ENCODE measurements around the gene ZNF205. TPM values are rescaled to one million over a fixed set of nuclear protein-coding genes. Genes with fewer than 3 reads are reported as not detected.
"Not testable (repeated sequence)": the region's sequence is repeated elsewhere in the genome, so short reads cannot be mapped to it uniquely, and the experiment has no call there.

The ZNF205 gene
- total RNA-seq, 2 donors from 2014 or later: not detected

DNA sequence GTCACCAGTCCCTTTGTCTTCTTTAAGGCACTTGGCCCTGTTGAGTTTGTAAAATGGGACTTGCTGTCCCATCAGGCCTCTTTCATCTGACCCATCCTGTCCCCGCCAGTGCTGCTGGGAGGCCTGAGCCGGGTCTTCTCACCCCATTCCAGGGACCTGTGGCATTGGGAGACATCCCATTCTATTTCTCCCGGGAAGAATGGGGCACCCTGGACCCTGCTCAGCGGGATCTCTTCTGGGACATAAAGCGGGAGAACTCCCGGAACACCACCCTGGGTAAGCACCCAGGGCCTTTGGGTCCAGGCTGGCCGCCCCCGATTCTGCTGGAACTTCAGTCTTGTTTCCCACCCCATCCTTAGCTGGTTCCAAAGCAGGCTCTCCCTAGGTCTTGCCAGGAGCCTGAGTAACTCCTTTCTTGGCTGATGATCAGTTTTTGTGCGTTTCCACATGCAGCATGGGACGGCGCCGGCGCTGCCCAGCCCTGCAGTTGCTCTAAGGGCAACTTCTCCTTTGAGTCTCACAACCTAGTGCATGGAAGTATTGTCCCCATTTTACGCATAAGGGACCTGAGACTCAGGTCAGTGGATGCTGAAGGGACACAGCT lies 26.5 kb downstream of the ZNF205 start:
- ATAC-seq (no peak), DNase-seq (ENCODE audit: low spot score) (no peak)
- Mint-ChIP-seq H3K27me3 (no peaks in the 10 kb centered on the region), H3K27ac (no peak overlapping the region), H3K4me1 (ENCODE audit: low read depth in 2 of 2) (peaks cover 8 to 15% of the 10 kb centered on the region in 2 donors), H3K4me3 (no peak overlapping the region), H3K36me3 (no peaks in the 10 kb centered on the region), H3K9me3 (no peaks in the 10 kb centered on the region)

DNA sequence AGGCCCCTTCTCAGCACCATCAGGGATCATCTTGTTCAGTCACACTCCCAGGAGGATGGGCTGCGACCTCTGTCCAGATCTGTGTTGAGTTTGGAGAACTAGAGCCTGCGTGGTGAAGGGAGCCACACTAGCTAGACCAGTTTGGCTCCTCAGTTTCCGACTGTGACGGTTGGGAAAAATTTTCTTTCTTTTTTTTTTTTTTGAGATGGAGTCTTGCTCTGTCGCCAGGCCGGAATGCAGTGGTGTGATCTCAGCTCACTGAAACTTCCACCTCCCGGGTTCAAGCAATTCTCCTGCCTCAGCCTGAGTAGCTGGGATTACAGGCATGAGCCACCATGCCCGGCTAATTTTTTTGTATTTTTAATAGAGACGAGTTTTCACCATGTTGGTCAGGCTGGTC lies 27.2 kb downstream of the ZNF205 start:
- not testable (repeated sequence) for DNase-seq (ENCODE audit: low spot score); H3K27me3 Mint-ChIP-seq; H3K36me3 Mint-ChIP-seq; H3K27ac Mint-ChIP-seq; H3K9me3 Mint-ChIP-seq; H3K4me3 Mint-ChIP-seq; ATAC-seq
- peaks cover 8 to 13% of the 10 kb centered on the region in 2 donors for H3K4me1 Mint-ChIP-seq (ENCODE audit: low read depth in 2 of 2)

DNA sequence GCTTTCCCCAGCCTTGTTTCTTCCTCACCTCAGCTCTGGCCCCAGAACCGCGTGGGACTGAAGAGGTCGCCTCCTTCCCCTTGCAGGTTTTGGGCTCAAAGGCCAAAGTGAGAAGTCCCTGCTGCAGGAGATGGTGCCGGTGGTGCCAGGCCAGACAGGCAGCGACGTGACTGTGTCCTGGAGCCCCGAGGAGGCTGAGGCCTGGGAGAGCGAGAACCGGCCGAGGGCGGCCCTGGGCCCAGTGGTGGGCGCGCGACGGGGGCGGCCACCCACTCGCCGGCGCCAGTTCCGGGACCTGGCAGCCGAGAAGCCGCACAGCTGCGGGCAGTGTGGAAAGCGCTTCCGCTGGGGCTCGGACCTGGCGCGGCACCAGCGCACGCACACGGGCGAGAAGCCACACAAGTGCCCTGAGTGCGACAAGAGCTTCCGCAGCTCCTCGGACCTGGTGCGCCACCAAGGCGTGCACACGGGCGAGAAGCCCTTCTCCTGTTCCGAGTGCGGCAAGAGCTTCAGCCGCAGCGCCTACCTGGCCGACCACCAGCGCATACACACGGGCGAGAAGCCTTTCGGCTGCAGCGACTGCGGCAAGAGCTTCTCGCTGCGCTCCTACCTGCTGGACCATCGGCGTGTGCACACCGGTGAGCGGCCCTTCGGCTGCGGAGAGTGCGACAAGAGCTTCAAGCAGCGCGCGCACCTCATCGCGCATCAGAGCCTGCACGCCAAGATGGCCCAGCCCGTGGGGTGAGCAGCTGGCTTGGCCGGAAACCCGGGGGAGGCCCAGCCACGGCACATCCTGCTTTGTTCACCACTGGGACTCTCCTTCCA lies 28.4 kb downstream of the ZNF205 start:
- H3K4me1 Mint-ChIP-seq (ENCODE audit: low read depth in 2 of 2): peaks cover 7 to 12% of the 10 kb centered on the region in 2 donors
- DNase-seq (ENCODE audit: low spot score) (no peak), ATAC-seq (no peak)
- H3K27me3 Mint-ChIP-seq: no peaks in the 10 kb centered on the region
- H3K36me3 Mint-ChIP-seq: no peaks in the 10 kb centered on the region
- no peak overlapping the region for H3K27ac Mint-ChIP-seq
- H3K4me3 Mint-ChIP-seq: no peak overlapping the region
- H3K9me3 Mint-ChIP-seq: no peaks in the 10 kb centered on the region

DNA sequence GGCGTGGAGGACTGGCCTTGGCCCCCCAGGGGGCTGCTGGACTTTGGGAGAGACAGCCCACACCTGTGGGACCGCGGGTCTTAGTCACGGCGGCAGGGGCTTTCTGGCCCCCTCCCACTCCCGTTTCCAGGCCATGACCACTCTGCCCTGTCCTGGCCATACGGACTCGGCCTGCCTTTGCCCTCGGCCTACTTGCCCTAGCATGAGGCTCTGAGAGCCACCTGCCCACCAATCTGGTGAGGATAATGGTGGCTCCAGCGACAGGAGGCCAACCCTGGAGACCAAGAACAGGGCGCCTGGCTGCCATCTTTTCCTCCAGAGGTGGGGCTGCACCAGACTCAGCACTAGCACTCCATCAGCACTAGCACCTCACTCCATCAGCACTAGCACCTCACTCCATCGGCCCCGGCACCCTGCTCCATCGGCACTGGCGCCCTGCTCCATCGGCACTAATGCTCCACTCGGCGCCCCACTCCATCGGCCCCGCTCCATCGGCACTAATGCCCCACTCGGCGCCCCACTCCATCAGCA lies 29.5 kb downstream of the ZNF205 start:
- Mint-ChIP-seq H3K27me3 (no peaks in the 10 kb centered on the region), H3K4me3 (no peak overlapping the region), H3K4me1 (ENCODE audit: low read depth in 2 of 2) (peaks cover 3 to 8% of the 10 kb centered on the region in 2 donors), H3K9me3 (no peaks in the 10 kb centered on the region), H3K27ac (no peak overlapping the region), H3K36me3 (no peaks in the 10 kb centered on the region)
- ATAC-seq (no peak), DNase-seq (ENCODE audit: low spot score) (no peak)

DNA sequence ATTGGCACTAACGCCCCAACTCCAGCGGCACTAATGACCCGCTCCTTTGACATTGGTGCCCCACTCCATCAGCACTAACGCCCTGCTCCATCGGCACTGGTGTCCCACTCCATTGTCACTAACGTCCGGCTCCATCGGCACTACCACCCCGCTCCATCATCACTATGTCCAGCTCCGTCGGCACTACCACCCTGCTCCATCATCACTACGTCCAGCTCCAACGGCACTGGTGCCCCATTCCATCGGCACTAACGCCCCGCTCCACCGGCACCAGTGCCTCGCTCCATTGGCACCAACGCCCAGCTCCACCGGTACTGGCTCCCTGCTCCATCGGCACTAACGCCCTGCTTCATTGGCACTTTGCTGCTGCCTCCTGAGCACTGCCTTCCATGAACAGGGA lies 29.9 kb downstream of the ZNF205 start:
- Mint-ChIP-seq H3K27me3 (no peaks in the 10 kb centered on the region), H3K36me3 (no peaks in the 10 kb centered on the region), H3K4me1 (ENCODE audit: low read depth in 2 of 2) (peaks cover 3 to 5% of the 10 kb centered on the region in 2 donors), H3K4me3 (no peak overlapping the region), H3K9me3 (no peaks in the 10 kb centered on the region), H3K27ac (no peak overlapping the region)
- no peak for ATAC-seq
- no peak for DNase-seq (ENCODE audit: low spot score)

DNA sequence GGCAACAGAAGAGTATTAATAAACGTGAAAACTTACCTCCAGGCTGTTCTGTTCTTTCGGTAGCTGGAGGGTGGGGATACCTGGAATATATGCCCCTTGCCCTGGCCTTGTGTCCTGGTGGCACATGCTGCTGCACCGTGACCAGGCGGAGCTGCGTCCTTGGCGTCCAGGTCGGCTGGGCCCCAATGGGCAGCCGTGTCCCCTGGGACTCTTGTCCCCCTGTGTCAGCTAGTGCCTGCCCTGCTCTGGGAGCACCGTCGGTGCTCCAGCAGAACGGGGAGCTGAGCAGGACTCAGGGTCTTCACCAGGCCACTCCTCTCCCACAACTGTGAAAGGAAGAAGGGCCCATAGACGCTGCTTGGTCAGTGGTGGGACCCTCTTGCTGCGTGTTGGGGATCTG lies 30.4 kb downstream of the ZNF205 start:
- H3K36me3 Mint-ChIP-seq: no peaks in the 10 kb centered on the region

DNA sequence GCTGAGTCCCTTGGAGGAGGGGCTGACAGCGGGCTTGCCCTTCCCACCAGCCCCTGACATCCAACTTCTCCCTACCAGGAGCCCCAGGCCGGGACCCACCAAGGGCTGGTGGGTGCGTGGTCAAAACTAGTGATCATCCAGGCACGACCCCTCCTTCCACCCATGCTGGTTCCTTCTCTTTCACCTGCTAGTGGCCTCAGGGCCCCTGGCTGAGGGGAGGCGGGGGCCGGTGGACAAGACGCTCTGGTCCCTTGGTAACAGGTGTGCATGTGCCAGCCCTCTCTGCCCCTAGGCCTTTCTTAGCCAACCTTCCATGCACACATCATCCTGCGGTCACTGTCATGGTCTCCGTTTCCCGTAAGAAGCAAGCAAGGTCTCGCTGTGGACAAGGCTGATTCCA lies 30.8 kb downstream of the ZNF205 start:
- DNase-seq (ENCODE audit: low spot score) (no peak), ATAC-seq (no peak)
- H3K27ac Mint-ChIP-seq: no peak overlapping the region
- H3K36me3 Mint-ChIP-seq: no peaks in the 10 kb centered on the region
- no peaks in the 10 kb centered on the region for H3K9me3 Mint-ChIP-seq
- H3K4me1 Mint-ChIP-seq (ENCODE audit: low read depth in 2 of 2): peaks cover 3 to 5% of the 10 kb centered on the region in 2 donors
- no peaks in the 10 kb centered on the region for H3K27me3 Mint-ChIP-seq
- no peak overlapping the region for H3K4me3 Mint-ChIP-seq

More for the DNA sequence above, 30.4 kb downstream of the ZNF205 start:
- Mint-ChIP-seq H3K27ac (no peak overlapping the region), H3K27me3 (no peaks in the 10 kb centered on the region), H3K4me1 (ENCODE audit: low read depth in 2 of 2) (peaks cover 3 to 5% of the 10 kb centered on the region in 2 donors), H3K4me3 (no peak overlapping the region), H3K9me3 (no peaks in the 10 kb centered on the region)
- DNase-seq (ENCODE audit: low spot score): no peak
- no peak for ATAC-seq

DNA sequence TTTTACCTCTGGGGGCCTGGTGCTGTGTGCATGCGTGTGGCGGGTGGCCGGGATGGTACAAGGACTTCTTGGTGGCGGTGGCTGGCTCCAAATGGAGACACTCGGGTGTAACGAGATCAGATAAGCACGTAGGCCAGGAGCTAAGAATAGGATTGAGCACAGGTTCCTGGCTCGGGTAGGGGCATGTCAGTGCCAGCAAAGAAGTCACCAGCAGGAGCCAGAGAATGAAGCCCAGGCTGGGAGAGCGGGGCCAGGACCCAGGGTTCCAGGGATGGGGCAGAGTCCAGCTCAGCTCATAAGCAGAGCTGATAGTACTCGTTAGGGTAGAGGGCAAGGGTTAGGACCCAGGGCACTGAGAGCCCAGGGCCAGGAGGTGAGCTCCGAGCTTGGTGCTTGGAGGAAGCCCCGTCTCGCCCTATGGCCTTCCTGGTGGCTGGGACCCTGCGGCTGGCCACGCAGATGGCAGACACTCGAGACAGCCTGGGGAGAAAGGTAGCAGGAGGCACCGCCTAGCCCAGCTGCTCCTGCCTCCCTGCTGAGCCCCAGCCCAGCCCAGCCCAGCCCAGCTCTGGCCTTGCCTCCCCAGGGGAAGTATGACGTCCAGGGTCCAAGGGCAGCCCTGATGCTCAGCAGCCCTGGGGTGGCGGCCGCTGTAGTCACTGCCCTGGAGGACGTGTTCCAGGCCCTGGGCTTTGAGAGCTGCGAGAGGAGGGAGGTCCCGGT lies 31.4 kb downstream of the ZNF205 start:
- Mint-ChIP-seq H3K36me3 (no peaks in the 10 kb centered on the region), H3K4me3 (no peak overlapping the region)
- ATAC-seq: no peak

DNA sequence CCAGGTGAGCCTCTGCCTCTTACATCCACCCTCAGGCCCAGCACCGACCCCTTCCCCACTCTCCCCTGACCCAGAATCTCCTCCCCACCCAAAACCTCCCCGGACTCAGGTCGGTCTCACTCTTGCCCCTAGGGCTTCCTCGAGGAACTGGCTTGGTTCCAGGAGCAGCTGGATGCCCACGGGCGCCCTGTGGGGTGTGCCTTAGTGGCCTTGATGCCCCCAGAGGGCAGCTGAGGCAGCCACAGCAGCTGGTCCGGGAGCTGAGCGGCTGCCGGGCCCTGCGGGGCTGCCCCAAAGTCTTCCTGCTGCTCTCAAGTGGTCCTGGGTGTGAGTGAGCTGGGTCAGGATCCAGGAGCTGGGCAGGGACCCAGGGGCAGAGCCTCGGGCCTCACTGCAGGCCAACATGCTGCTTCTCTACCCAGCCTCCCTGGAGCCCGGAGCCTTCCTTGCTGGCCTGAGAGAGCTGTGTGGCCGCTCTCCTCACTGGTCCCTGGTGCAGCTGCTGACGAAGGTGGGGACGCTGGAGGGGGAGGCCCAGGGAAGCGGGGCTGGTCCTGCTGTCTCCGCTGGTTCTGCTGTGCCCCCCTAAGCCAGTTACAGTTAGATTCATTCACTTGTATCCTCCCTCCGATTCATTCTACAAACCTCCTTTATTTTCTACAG lies 32.1 kb downstream of the ZNF205 start:
- Mint-ChIP-seq H3K27me3 (no peaks in the 10 kb centered on the region), H3K4me1 (ENCODE audit: low read depth in 2 of 2) (peaks cover 7 to 8% of the 10 kb centered on the region in 2 donors), H3K4me3 (no peak overlapping the region), H3K36me3 (no peaks in the 10 kb centered on the region), H3K27ac (no peak overlapping the region), H3K9me3 (no peaks in the 10 kb centered on the region)
- no peak for ATAC-seq
- DNase-seq (ENCODE audit: low spot score): no peak

More for the DNA sequence above, 31.4 kb downstream of the ZNF205 start:
- H3K4me1 Mint-ChIP-seq (ENCODE audit: low read depth in 2 of 2): peaks cover 3 to 5% of the 10 kb centered on the region in 2 donors
- DNase-seq (ENCODE audit: low spot score): no peak
- H3K9me3 Mint-ChIP-seq: no peaks in the 10 kb centered on the region
- no peaks in the 10 kb centered on the region for H3K27me3 Mint-ChIP-seq
- no peak overlapping the region for H3K27ac Mint-ChIP-seq

DNA sequence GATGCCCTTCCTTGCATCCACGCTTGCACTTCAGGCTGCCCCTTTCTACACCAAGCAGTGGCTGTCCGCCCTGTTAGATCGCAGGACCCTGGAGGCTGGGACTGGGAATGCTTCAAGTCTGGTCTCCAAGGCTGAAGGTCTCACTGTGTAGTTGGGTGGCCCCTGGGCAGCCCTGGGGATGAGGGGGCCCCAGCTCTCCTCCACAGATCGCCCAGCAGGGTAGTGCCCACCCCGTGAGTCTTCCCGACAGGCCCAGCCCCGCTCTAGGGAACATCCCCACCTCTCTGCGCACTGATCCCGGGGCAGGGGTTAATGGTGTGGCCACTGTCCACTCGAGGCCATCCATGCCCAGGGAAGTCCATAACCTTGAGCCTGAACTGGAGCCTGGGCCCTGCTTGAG lies 32.8 kb downstream of the ZNF205 start:
- Mint-ChIP-seq H3K9me3 (no peaks in the 10 kb centered on the region), H3K36me3 (no peaks in the 10 kb centered on the region), H3K27ac (no peak overlapping the region), H3K4me1 (ENCODE audit: low read depth in 2 of 2) (peaks cover 7 to 13% of the 10 kb centered on the region in 2 donors), H3K27me3 (no peaks in the 10 kb centered on the region), H3K4me3 (no peak overlapping the region)
- ATAC-seq: no peak
- DNase-seq (ENCODE audit: low spot score): no peak

DNA sequence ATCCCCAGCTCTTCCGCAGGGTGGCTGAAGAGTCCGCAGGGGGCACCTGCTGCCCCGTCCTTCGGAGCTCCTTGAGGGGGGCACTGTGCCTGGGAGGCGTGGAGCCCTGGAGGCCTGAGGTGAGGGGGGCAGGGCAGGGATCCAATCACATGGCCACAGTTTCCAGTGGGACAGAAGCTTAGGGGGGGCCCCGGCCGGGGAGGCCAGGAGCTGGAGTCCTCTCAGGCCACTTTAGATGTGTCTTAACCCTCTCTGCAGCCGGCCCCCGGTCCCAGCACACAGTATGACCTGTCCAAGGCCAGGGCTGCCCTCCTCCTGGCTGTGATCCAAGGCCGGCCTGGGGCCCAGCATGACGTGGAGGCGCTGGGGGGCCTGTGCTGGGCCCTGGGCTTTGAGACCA lies 33.3 kb downstream of the ZNF205 start:
- Mint-ChIP-seq H3K27me3 (no peaks in the 10 kb centered on the region), H3K27ac (no peak overlapping the region), H3K9me3 (no peaks in the 10 kb centered on the region), H3K36me3 (no peaks in the 10 kb centered on the region), H3K4me1 (ENCODE audit: low read depth in 2 of 2) (peaks cover 10 to 15% of the 10 kb centered on the region in 2 donors), H3K4me3 (no peak overlapping the region)
- DNase-seq (ENCODE audit: low spot score) (no peak), ATAC-seq (no peak)

DNA sequence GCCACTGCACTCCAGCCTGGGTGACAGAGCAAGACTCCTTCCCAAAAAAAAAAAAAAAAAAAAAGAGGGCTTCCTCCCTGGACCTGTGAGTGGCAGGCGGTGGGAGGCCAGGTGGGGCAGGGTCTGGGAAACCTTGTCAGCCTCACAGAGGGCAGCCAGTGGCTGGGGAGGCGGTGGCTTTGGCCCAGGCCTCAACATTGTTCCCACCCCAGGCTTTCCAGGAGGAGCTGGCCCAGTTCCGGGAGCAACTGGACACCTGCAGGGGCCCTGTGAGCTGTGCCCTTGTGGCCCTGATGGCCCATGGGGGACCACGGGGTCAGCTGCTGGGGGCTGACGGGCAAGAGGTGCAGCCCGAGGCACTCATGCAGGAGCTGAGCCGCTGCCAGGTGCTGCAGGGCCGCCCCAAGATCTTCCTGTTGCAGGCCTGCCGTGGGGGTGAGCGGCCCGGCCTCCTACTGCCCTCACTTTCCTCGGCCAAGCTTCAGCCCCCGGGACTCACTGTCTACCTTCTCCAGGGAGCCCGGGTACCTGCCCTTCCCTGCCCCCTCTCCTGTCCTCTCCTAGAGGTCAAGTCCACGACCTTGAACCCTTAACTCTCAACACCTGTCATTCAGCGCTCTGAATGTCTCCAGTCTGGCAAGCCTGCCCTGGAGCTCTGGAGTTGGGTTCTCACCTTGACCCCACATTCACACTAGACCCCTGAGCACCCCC lies 34.8 kb downstream of the ZNF205 start:
- H3K4me1 Mint-ChIP-seq (ENCODE audit: low read depth in 2 of 2): peaks cover 20 to 22% of the 10 kb centered on the region in 2 donors
- DNase-seq (ENCODE audit: low spot score): no peak
- no peak overlapping the region for H3K4me3 Mint-ChIP-seq
- H3K27me3 Mint-ChIP-seq: no peaks in the 10 kb centered on the region
- no peaks in the 10 kb centered on the region for H3K36me3 Mint-ChIP-seq
- H3K9me3 Mint-ChIP-seq: no peaks in the 10 kb centered on the region
- H3K27ac Mint-ChIP-seq: no peak overlapping the region
- no peak for ATAC-seq

DNA sequence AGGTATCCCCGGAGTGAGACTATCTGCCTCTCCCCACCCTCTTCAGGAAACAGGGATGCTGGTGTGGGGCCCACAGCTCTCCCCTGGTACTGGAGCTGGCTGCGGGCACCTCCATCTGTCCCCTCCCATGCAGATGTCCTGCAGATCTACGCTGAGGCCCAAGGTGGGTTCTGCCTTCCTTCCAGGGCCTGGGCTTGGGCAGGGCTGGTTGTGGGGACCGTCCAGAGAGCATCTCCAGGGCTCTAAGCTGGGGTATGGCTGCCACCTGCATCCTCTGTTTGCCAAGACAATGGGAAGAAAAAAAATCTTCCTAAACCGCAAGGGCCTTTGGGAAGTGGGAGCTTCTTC lies 35.3 kb downstream of the ZNF205 start:
- ATAC-seq: no peak
- peaks cover 22 to 23% of the 10 kb centered on the region in 2 donors for H3K4me1 Mint-ChIP-seq (ENCODE audit: low read depth in 2 of 2)
- H3K27ac Mint-ChIP-seq: no peak overlapping the region
- H3K9me3 Mint-ChIP-seq: no peaks in the 10 kb centered on the region
- no peaks in the 10 kb centered on the region for H3K36me3 Mint-ChIP-seq
- no peak for DNase-seq (ENCODE audit: low spot score)
- H3K27me3 Mint-ChIP-seq: no peaks in the 10 kb centered on the region
- H3K4me3 Mint-ChIP-seq: no peak overlapping the region
